ENCODE results near the gene ABCC8. TPM values are rescaled to one million over a fixed set of nuclear protein-coding genes. Genes with fewer than 3 reads are reported as not detected.

ABCC8 gene
- total RNA-seq, 1 experiment from 2014 or later = not detected

GRCh38 chr11:17519061-17519885, 42.6 kb upstream of the ABCC8 start:
- BruUV-seq (replicated peaks) = no TSS peak
- no peak for TF ChIP-seq EZH2 (IDR thresholded peaks at IDR 0.05; ENCODE audit: borderline replicate concordance, low read depth, low read length, poor library complexity, severe bottlenecking)
- no peak for TF ChIP-seq CTCF (conservative IDR thresholded peaks at IDR 0.05; ENCODE audit: low read depth, low read length)
- H3K9me3 ChIP-seq (ENCODE audit: low read depth, low read length, poor library complexity, severe bottlenecking) = no peaks in the 10 kb centered on the region
- no peak overlapping the region for H3K4me3 ChIP-seq (ENCODE audit: low read depth, low read length, poor library complexity, severe bottlenecking)
- no peak overlapping the region for H3K27ac ChIP-seq (ENCODE audit: low read depth, low read length, poor library complexity, severe bottlenecking)
- intact Hi-C loops (cut with micrococcal nuclease; ENCODE audit: unreplicated experiment) = no loop called here
- CTCF ChIA-PET = interaction anchor here (0.7 kb wide), 1 partner anchor 15 kb away, joined by 3 read pairs; no protein-coding TSS in a partner anchor
- no peaks in the 10 kb centered on the region for H3K36me3 ChIP-seq (ENCODE audit: insufficient read depth, low read length, poor library complexity, severe bottlenecking)
- H3K27me3 ChIP-seq (replicated peaks; ENCODE audit: insufficient read depth, low read depth, low read length, poor library complexity) = no peaks in the 10 kb centered on the region
- H3K4me1 ChIP-seq (ENCODE audit: insufficient read depth, low read length, poor library complexity, severe bottlenecking) = no peaks in the 10 kb centered on the region
- DNase-seq (ENCODE audit: low spot score) = no peak
- POLR2A ChIA-PET (ENCODE audit: low non-redundant PET) = no interaction called here

GRCh38 chr11:17518366-17518765, 41.7 kb upstream of the ABCC8 start:
- H3K27ac ChIP-seq (ENCODE audit: low read depth, low read length, poor library complexity, severe bottlenecking) = no peak overlapping the region
- BruUV-seq (replicated peaks) = no TSS peak
- H3K9me3 ChIP-seq (ENCODE audit: low read depth, low read length, poor library complexity, severe bottlenecking) = no peaks in the 10 kb centered on the region
- POLR2A ChIA-PET (ENCODE audit: low non-redundant PET) = no interaction called here
- CTCF ChIA-PET = no interaction called here
- no peaks in the 10 kb centered on the region for H3K27me3 ChIP-seq (replicated peaks; ENCODE audit: insufficient read depth, low read depth, low read length, poor library complexity)
- no peak for TF ChIP-seq EZH2 (IDR thresholded peaks at IDR 0.05; ENCODE audit: borderline replicate concordance, low read depth, low read length, poor library complexity, severe bottlenecking)
- TF ChIP-seq CTCF (conservative IDR thresholded peaks at IDR 0.05; ENCODE audit: low read depth, low read length) = no peak
- H3K4me1 ChIP-seq (ENCODE audit: insufficient read depth, low read length, poor library complexity, severe bottlenecking) = no peaks in the 10 kb centered on the region
- no peak for DNase-seq (ENCODE audit: low spot score)
- no peaks in the 10 kb centered on the region for H3K36me3 ChIP-seq (ENCODE audit: insufficient read depth, low read length, poor library complexity, severe bottlenecking)
- no peak overlapping the region for H3K4me3 ChIP-seq (ENCODE audit: low read depth, low read length, poor library complexity, severe bottlenecking)
- intact Hi-C loops (cut with micrococcal nuclease; ENCODE audit: unreplicated experiment) = no loop called here

- H3K27me3 ChIP-seq (replicated peaks; ENCODE audit: insufficient read depth, low read depth, low read length, poor library complexity) = no peaks in the 10 kb centered on the region
- CTCF ChIA-PET = no interaction called here
- POLR2A ChIA-PET (ENCODE audit: low non-redundant PET) = interaction anchor here (0.6 kb wide), 1 partner anchor 831 kb away, joined by 3 read pairs; no protein-coding TSS in a partner anchor
Observed at GRCh38 chr11:17517186-17517585, 40.5 kb upstream of the ABCC8 start.

More at GRCh38 chr11:17517186-17517585, 40.5 kb upstream of the ABCC8 start:
- BruUV-seq (replicated peaks) = no TSS peak
- TF ChIP-seq CTCF (conservative IDR thresholded peaks at IDR 0.05; ENCODE audit: low read depth, low read length) = no peak
- no peak for TF ChIP-seq EZH2 (IDR thresholded peaks at IDR 0.05; ENCODE audit: borderline replicate concordance, low read depth, low read length, poor library complexity, severe bottlenecking)
- no peaks in the 10 kb centered on the region for H3K4me1 ChIP-seq (ENCODE audit: insufficient read depth, low read length, poor library complexity, severe bottlenecking)
- intact Hi-C loops (cut with micrococcal nuclease; ENCODE audit: unreplicated experiment) = no loop called here
- DNase-seq (ENCODE audit: low spot score) = no peak
- H3K9me3 ChIP-seq (ENCODE audit: low read depth, low read length, poor library complexity, severe bottlenecking) = no peaks in the 10 kb centered on the region
- H3K27ac ChIP-seq (ENCODE audit: low read depth, low read length, poor library complexity, severe bottlenecking) = no peak overlapping the region
- H3K4me3 ChIP-seq (ENCODE audit: low read depth, low read length, poor library complexity, severe bottlenecking) = no peak overlapping the region
- no peaks in the 10 kb centered on the region for H3K36me3 ChIP-seq (ENCODE audit: insufficient read depth, low read length, poor library complexity, severe bottlenecking)
